GM18526 (cell line): ENCODE results near the gene EN2.

ENCODE experiments used
- POLR2A ChIP-seq: IDR thresholded peaks from 3 replicates; pipeline ENCODE4 v1.6.1; 2011; ENCODE audit not compliant: insufficient read length; ENCODE audit errors: extremely low read depth

Gene EN2

GRCh38 chr7:155455776-155456737 lies 1.9 kb upstream of the EN2 start:
- TF ChIP-seq POLR2A = no peak

GRCh38 chr7:155456738-155457543 lies 988 bp upstream of the EN2 start:
- TF ChIP-seq POLR2A = no peak

- no peak for TF ChIP-seq POLR2A
Measured at GRCh38 chr7:155457544-155458110, 302 bp upstream of the EN2 start.

- TF ChIP-seq POLR2A = no peak
Measured at GRCh38 chr7:155458878-155459699, 1.2 kb downstream of the EN2 start.

- TF ChIP-seq POLR2A = no peak
Measured at GRCh38 chr7:155459700-155460461, 2.0 kb downstream of the EN2 start.

GRCh38 chr7:155460926-155461613 lies 3.1 kb downstream of the EN2 start:
- no peak for TF ChIP-seq POLR2A

- TF ChIP-seq POLR2A = no peak
Measured at GRCh38 chr7:155461631-155462030, 3.7 kb downstream of the EN2 start.

- no peak for TF ChIP-seq POLR2A
Measured at GRCh38 chr7:155462163-155462735, 4.3 kb downstream of the EN2 start.

- no peak for TF ChIP-seq POLR2A
Measured at GRCh38 chr7:155463114-155463811, 5.3 kb downstream of the EN2 start.

GRCh38 chr7:155464183-155464582 lies 6.3 kb downstream of the EN2 start:
- TF ChIP-seq POLR2A = no peak

GRCh38 chr7:155464948-155465739 lies 7.2 kb downstream of the EN2 start:
- no peak for TF ChIP-seq POLR2A

GRCh38 chr7:155465761-155466141 lies 7.8 kb downstream of the EN2 start:
- TF ChIP-seq POLR2A = no peak
